Erythroblast (primary cell): ENCODE data around the gene NRXN3.

Experiments used
- GATA1 ChIP-seq: IDR thresholded peaks from 2 replicates; pipeline ENCODE4 v1.6.1; 2011; ENCODE audit warnings: low read depth, mild to moderate bottlenecking, control low read depth, low read length, moderate library complexity
- POLR2A ChIP-seq: IDR thresholded peaks from 2 replicates; pipeline ENCODE4 v1.6.1; 2011; ENCODE audit warnings: mild to moderate bottlenecking, low read length

DNA sequence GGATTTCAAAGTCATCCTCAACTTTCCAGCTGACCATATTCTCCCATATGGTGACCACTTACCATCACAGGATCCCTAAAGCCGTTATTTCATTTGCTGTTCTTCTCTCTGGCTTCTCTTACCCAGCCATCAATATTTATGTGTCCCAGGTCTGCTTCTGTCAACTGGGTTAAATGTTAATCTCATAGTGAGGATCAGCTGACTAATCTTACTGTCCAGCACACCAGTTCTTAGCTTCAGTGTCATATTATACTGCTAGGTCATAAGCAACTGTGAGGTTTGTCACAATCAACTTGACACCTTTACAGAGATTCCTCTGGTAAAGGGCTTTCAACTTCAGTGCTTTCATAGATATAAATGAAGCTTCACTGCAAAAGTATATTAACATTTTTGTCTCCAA lies 1746.7 kb downstream of the NRXN3 start:
- TF ChIP-seq POLR2A (no peak), GATA1 (no peak)
